Measurements from ENCODE around the gene HOOK2.

The HOOK2 gene

DNA sequence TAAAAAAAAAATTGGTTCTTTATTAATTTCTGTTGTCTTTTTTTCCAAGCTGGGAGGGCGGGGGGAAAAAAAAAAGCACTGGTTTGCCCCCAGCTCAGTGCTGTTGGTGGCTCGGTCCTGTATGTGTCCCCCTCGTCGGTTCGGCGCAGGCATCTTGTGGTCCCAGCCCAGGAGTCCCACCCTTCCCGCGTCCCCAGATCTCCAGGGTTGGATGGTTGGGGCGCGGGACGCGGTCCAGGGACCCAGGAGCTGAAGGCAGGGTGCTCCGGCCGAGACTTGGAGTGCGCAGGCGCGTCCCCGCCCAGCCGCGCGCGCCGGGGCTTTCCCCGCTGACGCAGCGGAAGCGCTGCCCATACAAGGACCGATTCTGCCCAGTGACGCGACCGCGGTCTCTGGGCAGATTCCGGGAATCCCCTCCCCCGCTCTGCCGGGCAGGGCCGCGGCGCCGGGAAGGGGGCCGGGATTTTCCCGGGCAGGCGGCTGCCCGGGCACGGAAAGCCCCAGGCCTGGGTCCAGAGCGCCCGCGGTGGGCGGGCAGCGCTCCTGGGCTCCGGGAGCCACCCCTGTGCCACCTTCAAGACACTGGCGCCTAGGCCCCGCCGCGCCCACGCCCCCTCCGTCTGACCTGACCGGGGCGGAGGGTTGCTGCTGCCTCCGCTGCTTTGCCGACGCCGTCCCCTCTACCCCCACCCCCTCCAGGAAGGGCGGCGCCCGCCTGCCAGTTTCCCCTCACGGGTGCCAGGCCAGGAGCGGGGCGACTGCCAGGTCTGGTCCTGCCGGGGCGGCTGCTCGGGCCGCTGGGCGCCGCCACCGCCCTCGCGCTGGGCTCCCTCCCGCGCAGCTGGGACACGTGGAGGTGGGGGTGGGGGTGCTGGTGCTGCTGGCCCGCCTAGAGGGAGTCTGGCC is 18.2 kb upstream of the HOOK2 start:
- DNase-seq (ENCODE audit: low read depth in 2 of 2): peak; percentile 89 to 91

DNA sequence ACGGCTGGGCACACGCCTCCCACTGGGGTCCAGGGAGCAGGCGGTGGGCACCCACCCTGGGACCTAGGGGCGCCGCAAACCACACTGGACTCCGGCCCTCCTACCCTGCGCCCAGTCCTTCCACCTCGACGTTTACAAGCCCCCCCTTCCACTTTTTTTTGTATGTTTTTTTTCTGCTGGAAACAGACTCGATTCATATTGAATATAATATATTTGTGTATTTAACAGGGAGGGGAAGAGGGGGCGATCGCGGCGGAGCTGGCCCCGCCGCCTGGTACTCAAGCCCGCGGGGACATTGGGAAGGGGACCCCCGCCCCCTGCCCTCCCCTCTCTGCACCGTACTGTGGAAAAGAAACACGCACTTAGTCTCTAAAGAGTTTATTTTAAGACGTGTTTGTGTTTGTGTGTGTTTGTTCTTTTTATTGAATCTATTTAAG is 17.5 kb upstream of the HOOK2 start:
- no peak for DNase-seq (ENCODE audit: low read depth in 2 of 2)

DNA sequence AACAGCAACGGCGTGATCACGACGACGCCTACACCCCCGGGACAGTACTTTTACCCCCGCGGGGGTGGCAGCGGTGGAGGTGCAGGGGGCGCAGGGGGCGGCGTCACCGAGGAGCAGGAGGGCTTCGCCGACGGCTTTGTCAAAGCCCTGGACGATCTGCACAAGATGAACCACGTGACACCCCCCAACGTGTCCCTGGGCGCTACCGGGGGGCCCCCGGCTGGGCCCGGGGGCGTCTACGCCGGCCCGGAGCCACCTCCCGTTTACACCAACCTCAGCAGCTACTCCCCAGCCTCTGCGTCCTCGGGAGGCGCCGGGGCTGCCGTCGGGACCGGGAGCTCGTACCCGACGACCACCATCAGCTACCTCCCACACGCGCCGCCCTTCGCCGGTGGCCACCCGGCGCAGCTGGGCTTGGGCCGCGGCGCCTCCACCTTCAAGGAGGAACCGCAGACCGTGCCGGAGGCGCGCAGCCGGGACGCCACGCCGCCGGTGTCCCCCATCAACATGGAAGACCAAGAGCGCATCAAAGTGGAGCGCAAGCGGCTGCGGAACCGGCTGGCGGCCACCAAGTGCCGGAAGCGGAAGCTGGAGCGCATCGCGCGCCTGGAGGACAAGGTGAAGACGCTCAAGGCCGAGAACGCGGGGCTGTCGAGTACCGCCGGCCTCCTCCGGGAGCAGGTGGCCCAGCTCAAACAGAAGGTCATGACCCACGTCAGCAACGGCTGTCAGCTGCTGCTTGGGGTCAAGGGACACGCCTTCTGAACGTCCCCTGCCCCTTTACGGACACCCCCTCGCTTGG is 16.9 kb upstream of the HOOK2 start:
- peak in 1 of 2 donors; percentile 57 for DNase-seq (ENCODE audit: low read depth in 2 of 2)

DNA sequence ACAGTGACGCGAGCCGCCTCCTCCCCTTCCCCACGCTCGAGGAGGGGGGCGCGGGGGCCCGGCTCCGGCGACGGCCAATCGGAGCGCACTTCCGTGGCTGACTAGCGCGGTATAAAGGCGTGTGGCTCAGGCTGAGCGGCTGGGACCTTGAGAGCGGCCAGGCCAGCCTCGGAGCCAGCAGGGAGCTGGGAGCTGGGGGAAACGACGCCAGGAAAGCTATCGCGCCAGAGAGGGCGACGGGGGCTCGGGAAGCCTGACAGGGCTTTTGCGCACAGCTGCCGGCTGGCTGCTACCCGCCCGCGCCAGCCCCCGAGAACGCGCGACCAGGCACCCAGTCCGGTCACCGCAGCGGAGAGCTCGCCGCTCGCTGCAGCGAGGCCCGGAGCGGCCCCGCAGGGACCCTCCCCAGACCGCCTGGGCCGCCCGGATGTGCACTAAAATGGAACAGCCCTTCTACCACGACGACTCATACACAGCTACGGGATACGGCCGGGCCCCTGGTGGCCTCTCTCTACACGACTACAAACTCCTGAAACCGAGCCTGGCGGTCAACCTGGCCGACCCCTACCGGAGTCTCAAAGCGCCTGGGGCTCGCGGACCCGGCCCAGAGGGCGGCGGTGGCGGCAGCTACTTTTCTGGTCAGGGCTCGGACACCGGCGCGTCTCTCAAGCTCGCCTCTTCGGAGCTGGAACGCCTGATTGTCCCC is 16.1 kb upstream of the HOOK2 start, which contains the start of gene JUNB:
Gene JUNB (plus strand): TSS at position 142 of the 706 bp plus-strand sequence. CDS start 286 bp downstream, at position 428.
- peak; percentile 95 for DNase-seq (ENCODE audit: low read depth in 2 of 2)

GRCh38 chr19:12790628-12791344 is 15.4 kb upstream of the HOOK2 start:
- no peak for DNase-seq (ENCODE audit: low read depth in 2 of 2)

DNA sequence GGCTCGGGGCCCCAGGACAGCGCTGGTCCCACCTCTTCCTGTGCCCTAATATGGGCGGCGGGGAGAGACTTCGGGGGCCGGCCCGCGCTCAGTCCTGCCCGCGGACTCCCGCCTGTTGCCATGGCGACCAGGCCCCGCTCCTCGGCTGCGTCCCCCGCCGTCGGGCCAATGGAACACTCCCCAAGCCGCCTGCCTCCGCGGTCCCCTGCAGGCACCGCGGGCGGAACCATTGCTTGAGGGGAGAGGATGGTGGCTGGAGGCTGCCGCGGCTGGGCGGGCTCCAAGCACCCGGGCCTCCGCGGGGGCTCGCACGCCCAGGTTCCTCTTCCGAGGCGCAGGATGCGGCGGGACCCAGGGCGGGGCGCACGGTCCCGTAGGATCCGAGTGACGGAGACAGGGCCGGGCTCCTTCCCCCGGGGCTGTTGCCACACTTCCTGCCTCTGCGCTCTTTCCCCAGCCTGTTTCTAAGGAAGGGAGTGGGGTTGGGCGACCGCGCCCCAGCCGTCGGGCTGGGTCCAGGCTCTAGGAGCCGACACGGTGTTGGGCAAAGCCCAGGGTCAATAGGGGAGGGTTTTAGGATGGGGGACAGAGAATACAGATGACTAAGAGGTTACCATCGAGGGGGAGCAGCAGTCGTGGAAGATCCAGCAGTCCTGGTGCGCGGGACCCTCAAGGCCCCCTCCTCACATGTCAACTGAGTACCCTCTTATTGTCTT is 14.7 kb upstream of the HOOK2 start:
- peak; percentile 82 to 85 for DNase-seq (ENCODE audit: low read depth in 2 of 2)

DNA sequence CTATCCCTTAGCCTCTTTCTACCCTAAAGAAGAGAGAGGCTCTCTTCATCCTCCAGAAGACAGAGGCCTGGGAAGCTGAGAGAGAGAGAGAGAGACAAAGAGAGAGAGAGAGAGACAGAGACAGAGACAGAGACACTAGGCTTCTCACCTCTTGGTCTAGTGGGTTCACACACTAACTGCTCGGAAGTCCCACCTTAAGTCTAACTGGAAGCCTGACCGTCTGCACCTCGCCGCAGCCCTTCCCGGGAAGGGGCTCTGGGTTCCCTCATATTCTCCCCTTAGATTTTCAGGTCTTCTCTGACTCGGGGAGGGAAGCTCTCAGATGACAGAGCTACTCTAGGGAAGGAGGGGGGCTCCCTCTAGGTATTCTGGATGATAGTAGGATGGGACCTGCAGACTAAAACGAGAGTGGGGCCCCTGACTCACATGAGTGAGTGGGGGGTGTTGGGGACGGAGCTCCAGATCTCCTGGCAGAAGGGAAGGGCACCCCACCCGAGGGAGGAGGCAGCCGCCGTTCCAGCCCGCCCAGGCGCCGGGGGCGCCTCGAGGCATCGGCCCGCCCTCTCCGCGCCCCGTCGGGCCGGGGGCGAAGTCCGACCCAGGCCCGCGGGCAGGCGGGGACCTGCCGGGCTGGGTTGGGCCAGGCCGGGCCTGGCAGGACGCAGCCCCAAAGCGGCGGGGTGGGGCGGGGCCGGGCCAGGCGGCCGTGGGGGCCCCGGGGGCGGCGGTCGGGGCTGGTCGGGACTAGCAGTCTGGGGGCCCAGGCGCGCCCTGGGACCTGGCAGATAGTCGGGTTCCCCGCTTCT is 13.9 kb upstream of the HOOK2 start:
- no peak for DNase-seq (ENCODE audit: low read depth in 2 of 2)

DNA sequence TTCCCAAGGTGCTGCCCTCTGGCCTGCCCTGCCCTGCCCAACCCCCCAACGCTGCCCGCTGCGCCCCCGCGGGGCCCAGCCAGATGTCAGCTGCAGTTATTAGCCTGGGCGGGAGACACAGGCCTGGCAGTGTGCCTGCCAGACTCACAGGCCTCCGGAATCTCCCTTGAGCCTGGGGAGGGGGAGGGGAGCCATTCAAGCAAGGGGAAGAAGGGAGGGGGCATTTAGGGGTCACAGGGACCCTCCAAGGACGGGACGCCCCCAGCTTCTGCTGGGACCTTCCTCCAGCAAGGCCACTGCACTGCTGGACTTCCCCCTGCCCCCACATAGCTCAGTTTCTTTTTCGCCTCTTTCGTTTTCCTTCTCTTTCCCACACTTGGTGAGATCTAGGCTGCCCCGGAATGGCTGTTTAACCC is 13.3 kb upstream of the HOOK2 start:
- no peak for DNase-seq (ENCODE audit: low read depth in 2 of 2)

- no peak for DNase-seq (ENCODE audit: low read depth in 2 of 2)
Observed at GRCh38 chr19:12788042-12788681, 12.8 kb upstream of the HOOK2 start.

DNA sequence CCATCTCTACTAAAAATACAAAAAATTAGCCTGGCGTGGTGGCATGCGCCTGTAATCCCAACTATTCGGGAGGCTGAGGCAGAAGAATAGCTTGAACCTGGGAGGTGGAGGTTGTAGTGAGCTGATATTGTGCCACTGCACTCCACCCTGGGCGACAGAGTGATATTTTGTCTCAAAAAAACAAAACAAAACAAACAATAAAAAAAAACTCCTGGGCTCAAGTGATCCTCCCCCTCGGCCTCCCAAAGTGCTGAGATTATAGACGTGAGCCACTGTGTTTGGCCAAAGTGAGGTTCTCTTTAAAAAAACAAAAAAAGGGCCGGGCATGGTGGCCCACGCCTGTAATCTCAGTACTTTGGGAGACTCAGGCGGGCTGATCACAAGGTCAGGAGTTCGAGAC is 12.1 kb upstream of the HOOK2 start:
- DNase-seq (ENCODE audit: low read depth in 2 of 2): no peak

GRCh38 chr19:12786952-12787351 is 11.6 kb upstream of the HOOK2 start:
- DNase-seq (ENCODE audit: low read depth in 2 of 2): no peak

DNA sequence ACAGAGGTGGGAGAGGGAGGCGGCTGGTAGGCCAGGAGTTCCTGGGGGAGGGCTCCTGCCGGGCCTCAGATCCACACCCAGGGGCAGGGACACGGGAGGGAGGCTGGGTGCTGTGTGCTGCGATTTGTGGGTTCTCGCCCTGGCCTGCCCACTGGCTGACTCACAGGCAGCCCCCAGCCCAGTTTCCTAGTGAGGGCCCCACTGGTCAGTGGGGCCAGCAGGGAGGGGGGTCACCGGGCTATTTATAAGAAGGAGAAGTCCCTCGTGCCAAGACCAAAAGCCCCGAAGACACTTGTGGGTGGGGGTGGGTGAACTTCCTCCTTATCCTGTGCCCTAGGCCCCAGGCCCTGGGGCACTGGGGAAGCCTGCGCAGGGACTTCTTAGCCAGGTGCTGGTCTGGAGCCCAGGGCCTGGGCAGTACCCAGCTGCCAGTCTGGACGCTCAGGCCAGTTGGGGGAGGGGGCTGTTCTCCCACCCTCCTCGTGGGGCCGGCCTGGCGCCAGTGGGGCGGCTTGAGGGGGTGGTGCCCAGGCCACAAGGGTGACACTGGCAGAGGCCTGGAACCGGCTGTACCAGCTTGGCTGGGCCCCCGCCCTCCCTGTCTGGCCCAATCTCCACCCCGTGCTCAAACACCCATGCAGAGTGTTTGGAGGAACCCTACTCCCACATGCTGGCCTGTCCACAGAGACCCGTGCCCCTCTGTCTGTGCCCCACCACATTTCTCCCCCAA is 11.0 kb upstream of the HOOK2 start:
- no peak for DNase-seq (ENCODE audit: low read depth in 2 of 2)

DNA sequence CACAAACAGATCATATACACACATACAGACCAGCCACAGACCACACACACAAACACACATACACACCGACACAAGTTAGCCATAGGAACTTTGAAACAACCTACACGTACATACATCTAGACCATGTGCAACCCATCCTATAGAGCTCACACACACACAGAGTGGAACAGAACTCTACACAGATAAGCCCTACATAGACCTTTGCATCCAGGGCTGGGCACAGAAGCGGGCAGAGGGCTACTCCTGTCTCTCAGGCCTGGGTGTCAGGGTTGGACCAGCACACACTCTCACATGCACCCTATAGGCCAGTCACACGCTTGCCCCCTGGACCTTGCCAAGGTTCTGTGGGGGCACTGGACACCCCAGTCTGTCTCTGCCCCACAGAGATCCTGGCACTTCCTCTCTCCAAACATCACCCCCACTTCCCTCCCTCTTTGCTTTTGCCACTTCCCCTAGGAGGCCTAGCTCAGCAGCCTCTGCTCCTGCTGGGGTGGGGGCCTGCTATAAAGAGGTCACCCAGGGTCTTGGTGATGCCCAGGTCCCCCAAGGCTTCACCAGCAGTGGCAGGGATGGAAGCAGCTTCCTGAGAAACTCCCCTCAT is 10.2 kb upstream of the HOOK2 start:
- DNase-seq (ENCODE audit: low read depth in 2 of 2): no peak

GRCh38 chr19:12784871-12785430 is 9.6 kb upstream of the HOOK2 start:
- no peak for DNase-seq (ENCODE audit: low read depth in 2 of 2)

- no peak for DNase-seq (ENCODE audit: low read depth in 2 of 2)
Observed at GRCh38 chr19:12784394-12784870, 9.1 kb upstream of the HOOK2 start.

DNA sequence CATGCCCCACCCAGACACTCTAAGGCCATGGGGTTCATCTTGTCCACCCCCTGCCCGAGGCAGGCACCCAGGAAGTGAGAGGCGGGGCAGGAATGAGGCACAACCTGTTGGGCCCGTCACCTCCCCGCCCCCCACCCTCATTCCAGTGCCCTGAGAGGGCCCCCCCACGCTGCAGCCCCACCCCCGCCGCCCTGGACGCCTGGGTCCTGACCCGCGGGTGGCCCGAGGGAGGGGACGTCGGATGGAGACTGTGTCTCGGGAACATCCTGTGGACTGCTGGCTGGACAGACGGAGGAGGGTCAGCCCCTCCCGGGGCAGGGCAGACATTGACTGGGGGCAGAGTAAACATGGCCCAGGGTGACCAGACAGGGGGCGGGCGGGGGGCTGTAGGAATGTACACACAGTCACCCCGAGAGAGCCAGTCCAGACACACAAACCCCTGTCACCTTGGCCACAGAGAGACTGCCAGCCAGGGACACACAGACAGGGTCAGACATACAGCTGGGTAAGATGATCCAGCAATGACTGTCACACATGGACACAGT is 8.6 kb upstream of the HOOK2 start:
- DNase-seq (ENCODE audit: low read depth in 2 of 2): no peak

GRCh38 chr19:12783291-12783848 is 8.0 kb upstream of the HOOK2 start:
- DNase-seq (ENCODE audit: low read depth in 2 of 2): no peak

Measured in stimulated activated CD8-positive, alpha-beta memory T cell treated with anti-CD3 and anti-CD28 coated beads, Interleukin-2, amount 100 ng/mL, for 1 hour (primary cell).